MM.1S (cell line): ENCODE results near the gene PKMYT1.

Experiments used
- DNase-seq: peaks from one replicate; pipeline ENCODE4 v3.0.0-alpha.2; 2015
- H2AFZ ChIP-seq: fragments of 300-600 bp; sonication (generic); 2 replicates; pipeline ENCODE4 v1.6.0; 2016; ENCODE audit warnings: antibody characterized with exemption, low read length
- H3F3A ChIP-seq: fragments of 300-600 bp; sonication (generic); 2 replicates; pipeline ENCODE4 v1.6.1; 2016; ENCODE audit warnings: mild to moderate bottlenecking, antibody characterized with exemption, low read length, moderate library complexity, mixed read lengths; ENCODE audit not compliant: insufficient read depth
- H3K27ac ChIP-seq: fragments of 300-600 bp; sonication (generic); 2 replicates; pipeline ENCODE4 v1.5.1; 2016; ENCODE audit warnings: mild to moderate bottlenecking, low read length
- H3K27me3 ChIP-seq: fragments of 300-600 bp; sonication (generic); replicated peaks from 2 replicates; pipeline ENCODE4 v1.6.0; 2016; ENCODE audit warnings: low read length; ENCODE audit not compliant: insufficient read depth
- H3K36me3 ChIP-seq: fragments of 300-600 bp; sonication (generic); replicated peaks from 2 replicates; pipeline ENCODE4 v1.6.1; 2016; ENCODE audit warnings: mild to moderate bottlenecking, low read length, mixed read lengths; ENCODE audit not compliant: insufficient read depth
- H3K4me1 ChIP-seq: fragments of 300-600 bp; sonication (generic); 2 replicates; pipeline ENCODE4 v1.6.1; 2016; ENCODE audit warnings: low read length, mixed read lengths
- H3K4me2 ChIP-seq: fragments of 300-600 bp; sonication (generic); 2 replicates; pipeline ENCODE4 v1.6.0; 2016; ENCODE audit warnings: low read depth, low read length
- H3K4me3 ChIP-seq: fragments of 300-600 bp; sonication (generic); 2 replicates; pipeline ENCODE4 v1.5.1; 2016; ENCODE audit warnings: low read length, mixed read lengths
- H3K79me2 ChIP-seq: fragments of 300-600 bp; sonication (generic); 2 replicates; pipeline ENCODE4 v1.6.1; 2016; ENCODE audit warnings: mixed run types, low read length, mixed read lengths
- H3K9ac ChIP-seq: fragments of 300-600 bp; sonication (generic); 2 replicates; pipeline ENCODE4 v1.6.1; 2016; ENCODE audit warnings: low read length, mixed read lengths
- H3K9me2 ChIP-seq: fragments of 300-600 bp; sonication (generic); replicated peaks from 2 replicates; pipeline ENCODE4 v1.6.1; 2016; ENCODE audit warnings: mild to moderate bottlenecking, low read length, mixed read lengths; ENCODE audit not compliant: insufficient read depth
- H3K9me3 ChIP-seq: fragments of 300-600 bp; sonication (generic); replicated peaks from 2 replicates; pipeline ENCODE4 v1.6.1; 2016; ENCODE audit warnings: mild to moderate bottlenecking, low read length, mixed read lengths; ENCODE audit not compliant: insufficient read depth
- H4K20me1 ChIP-seq: fragments of 300-600 bp; sonication (generic); 2 replicates; pipeline ENCODE4 v1.6.1; 2016; ENCODE audit warnings: mild to moderate bottlenecking, low read length, moderate library complexity, mixed read lengths; ENCODE audit not compliant: insufficient read depth
- EZH2 ChIP-seq: fragments of 300-600 bp; sonication (generic); optimal IDR thresholded peaks from 2 replicates; pipeline ENCODE3; 2017; ENCODE audit warnings: low read depth, mild to moderate bottlenecking, antibody characterized with exemption, low read length, mixed read lengths
- EZH2phosphoT487 ChIP-seq: fragments of 300-600 bp; sonication (generic); IDR thresholded peaks from 2 replicates; pipeline ENCODE4 v1.6.1; 2018; ENCODE audit warnings: antibody characterized with exemption, low read length
- TF ChIP-seq, protein P1 (sequence below): fragments of 300-600 bp; sonication (generic); IDR thresholded peaks from 2 replicates; pipeline ENCODE4 v1.5.1; 2016; ENCODE audit warnings: antibody characterized with exemption, low read length, mixed read lengths

PKMYT1 gene

GRCh38 chr16:2939968-2940367, 40.3 kb downstream of the PKMYT1 start:
- Histone ChIP-seq H4K20me1 (no peaks in the 10 kb centered on the region), H2AFZ (no peak overlapping the region), H3K4me3 (no peak overlapping the region), H3K9me2 (no peaks in the 10 kb centered on the region), H3K9ac (no peak overlapping the region), H3K36me3 (no peaks in the 10 kb centered on the region; the same call in 1 of the 2 replicates), H3K9me3 (no peaks in the 10 kb centered on the region), H3K4me1 (no peaks in the 10 kb centered on the region), H3K79me2 (no peaks in the 10 kb centered on the region), H3K4me2 (no peak overlapping the region), H3K27me3 (no peaks in the 10 kb centered on the region), H3K27ac (no peak overlapping the region), H3F3A (no peaks in the 10 kb centered on the region)
- TF ChIP-seq EZH2 (no peak), EZH2phosphoT487 (no peak)
- TF ChIP-seq, protein P1, sequence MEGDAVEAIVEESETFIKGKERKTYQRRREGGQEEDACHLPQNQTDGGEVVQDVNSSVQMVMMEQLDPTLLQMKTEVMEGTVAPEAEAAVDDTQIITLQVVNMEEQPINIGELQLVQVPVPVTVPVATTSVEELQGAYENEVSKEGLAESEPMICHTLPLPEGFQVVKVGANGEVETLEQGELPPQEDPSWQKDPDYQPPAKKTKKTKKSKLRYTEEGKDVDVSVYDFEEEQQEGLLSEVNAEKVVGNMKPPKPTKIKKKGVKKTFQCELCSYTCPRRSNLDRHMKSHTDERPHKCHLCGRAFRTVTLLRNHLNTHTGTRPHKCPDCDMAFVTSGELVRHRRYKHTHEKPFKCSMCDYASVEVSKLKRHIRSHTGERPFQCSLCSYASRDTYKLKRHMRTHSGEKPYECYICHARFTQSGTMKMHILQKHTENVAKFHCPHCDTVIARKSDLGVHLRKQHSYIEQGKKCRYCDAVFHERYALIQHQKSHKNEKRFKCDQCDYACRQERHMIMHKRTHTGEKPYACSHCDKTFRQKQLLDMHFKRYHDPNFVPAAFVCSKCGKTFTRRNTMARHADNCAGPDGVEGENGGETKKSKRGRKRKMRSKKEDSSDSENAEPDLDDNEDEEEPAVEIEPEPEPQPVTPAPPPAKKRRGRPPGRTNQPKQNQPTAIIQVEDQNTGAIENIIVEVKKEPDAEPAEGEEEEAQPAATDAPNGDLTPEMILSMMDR = no peak
- no peak for DNase-seq

DNA sequence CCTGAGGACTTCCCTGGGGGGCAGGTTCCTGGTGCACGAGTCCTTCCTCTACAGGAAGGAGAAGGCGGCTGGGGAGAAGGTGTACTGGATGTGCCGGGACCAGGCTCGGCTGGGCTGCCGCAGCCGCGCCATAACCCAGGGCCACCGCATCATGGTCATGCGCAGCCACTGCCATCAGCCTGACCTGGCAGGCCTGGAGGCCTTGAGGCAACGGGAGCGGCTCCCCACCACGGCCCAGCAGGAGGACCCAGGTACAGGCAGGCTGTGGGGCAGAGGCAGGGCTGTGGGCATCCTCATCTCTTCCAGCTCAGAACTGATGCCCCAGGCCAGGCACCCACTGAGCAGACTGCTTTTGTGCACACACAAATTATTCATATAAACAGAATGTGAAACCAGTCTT, 42.0 kb downstream of the PKMYT1 start:
- no peak overlapping the region for H2AFZ ChIP-seq
- H3K27ac ChIP-seq = no peak overlapping the region
- H3K4me3 ChIP-seq = no peak overlapping the region
- no peak overlapping the region for H3K4me2 ChIP-seq
- H3K27me3 ChIP-seq = no peaks in the 10 kb centered on the region
- H3K36me3 ChIP-seq = no peaks in the 10 kb centered on the region; the same call in 1 of the 2 replicates
- TF ChIP-seq, protein P1 = no peak
- TF ChIP-seq EZH2phosphoT487 (no peak), EZH2 (no peak)
- no peak for DNase-seq
- H3K4me1 ChIP-seq = no peaks in the 10 kb centered on the region
- H3K9ac ChIP-seq = no peak overlapping the region
- no peaks in the 10 kb centered on the region for H3K79me2 ChIP-seq
- H3F3A ChIP-seq = no peaks in the 10 kb centered on the region
- H4K20me1 ChIP-seq = no peaks in the 10 kb centered on the region
- H3K9me3 ChIP-seq = no peaks in the 10 kb centered on the region
- H3K9me2 ChIP-seq = no peaks in the 10 kb centered on the region

- H3K79me2 ChIP-seq = no peaks in the 10 kb centered on the region
- no peak overlapping the region for H3K9ac ChIP-seq
- H4K20me1 ChIP-seq = no peaks in the 10 kb centered on the region
- no peak overlapping the region for H3K27ac ChIP-seq
- no peak overlapping the region for H3K4me2 ChIP-seq
- DNase-seq = no peak
- TF ChIP-seq EZH2 (no peak), EZH2phosphoT487 (no peak)
- TF ChIP-seq, protein P1 = no peak
- no peaks in the 10 kb centered on the region for H3K9me3 ChIP-seq
- no peak overlapping the region for H2AFZ ChIP-seq
- no peaks in the 10 kb centered on the region for H3K27me3 ChIP-seq
- no peaks in the 10 kb centered on the region; the same call in 1 of the 2 replicates for H3K36me3 ChIP-seq
- H3K4me3 ChIP-seq = no peak overlapping the region
- H3F3A ChIP-seq = no peaks in the 10 kb centered on the region
- H3K4me1 ChIP-seq = no peaks in the 10 kb centered on the region
- H3K9me2 ChIP-seq = no peaks in the 10 kb centered on the region
Observed at GRCh38 chr16:2937170-2937569, 43.1 kb downstream of the PKMYT1 start.
